H1 (cell line): ENCODE data around the gene EEF2K. TPM values are rescaled to one million over a fixed set of nuclear protein-coding genes. Genes with fewer than 3 reads are reported as not detected.
A peak's percentile ranks its signal among the peaks of the same experiment; 100 is the strongest.

Experiments
- CTCF ChIA-PET: fragments of 300-600 bp; sonication (Branson Sonifier 250); formaldehyde crosslinking; loops from one replicate; lab custom pipeline; 2021; ENCODE audit not compliant: partially characterized antibody; lab: Charles Lee
- POLR2A ChIA-PET: fragments of 300-600 bp; sonication (Branson Sonifier 250); formaldehyde crosslinking; loops from one replicate; lab custom pipeline; 2021; ENCODE audit warnings: inconsistent platforms; ENCODE audit not compliant: partially characterized antibody; lab: Charles Lee
- DNase-seq, 2 experiments: peaks; one replicate each; pipeline versions ENCODE4 v3.0.0 to v3.0.0-alpha.2; 2010 to 2022; ENCODE audit warnings: low spot score in 2 of 2, low read depth in 1 of 2, mixed read lengths in 1 of 2
- FAIRE-seq: peaks from 2 replicates; lab custom pipeline; 2011; peaks lifted over from hg19 to GRCh38; lab: Jason Lieb, UNC
- H2AFZ ChIP-seq: 2 replicates; pipeline ENCODE4 v1.8.1; 2012; ENCODE audit warnings: low read length, inconsistent platforms
- H2AK5ac ChIP-seq: 2 replicates; pipeline ENCODE4 v1.6.1; 2013; ENCODE audit warnings: low read depth, low read length
- H2BK120ac ChIP-seq: replicated peaks from 2 replicates; pipeline ENCODE3; 2013; ENCODE audit warnings: low read depth, low read length, inconsistent platforms
- H2BK12ac ChIP-seq: 2 replicates; pipeline ENCODE4 v1.6.1; 2013; ENCODE audit warnings: low read depth, low read length
- H2BK15ac ChIP-seq: 2 replicates; pipeline ENCODE4 v1.6.1; 2013; ENCODE audit warnings: low read length
- H2BK20ac ChIP-seq: 2 replicates; pipeline ENCODE4 v1.6.1; 2013; ENCODE audit warnings: low read length
- H2BK5ac ChIP-seq: 2 replicates; pipeline ENCODE4 v1.6.1; 2013; ENCODE audit warnings: low read depth, low read length
- H3K14ac ChIP-seq: 2 replicates; pipeline ENCODE4 v1.6.1; 2013; ENCODE audit warnings: inconsistent platforms; ENCODE audit not compliant: insufficient read length
- H3K18ac ChIP-seq: 2 replicates; pipeline ENCODE4 v1.6.1; 2013; ENCODE audit warnings: low read length; ENCODE audit errors: extremely low read depth
- H3K23ac ChIP-seq: 2 replicates; pipeline ENCODE4 v1.6.1; 2013; ENCODE audit warnings: inconsistent platforms; ENCODE audit not compliant: insufficient read length
- H3K23me2 ChIP-seq: 2 replicates; pipeline ENCODE4 v1.6.1; 2013; ENCODE audit warnings: low read depth, low read length
- H3K27ac ChIP-seq: 2 replicates; pipeline ENCODE4 v1.6.1; 2011; ENCODE audit warnings: low read depth, low read length, inconsistent platforms
- H3K27me3 ChIP-seq, 4 experiments: replicated peaks in 1 of 4; 1 replicate in 1 of 4; 2 replicates in 3 of 4; pipeline versions ENCODE4 v1.6.1 to v1.8.1; 2011 to 2013; ENCODE audit warnings: low read length in 3 of 4, mild to moderate bottlenecking in 3 of 4, inconsistent platforms in 2 of 4, mixed read lengths in 2 of 4, moderate library complexity in 1 of 4; ENCODE audit not compliant: control insufficient read depth in 3 of 4, insufficient read depth in 3 of 4; ENCODE audit errors: extremely low read depth in 1 of 4
- H3K36me3 ChIP-seq, 4 experiments: 2 replicates each; pipeline versions ENCODE4 v1.6.1 to v1.8.1; 2011 to 2013; ENCODE audit warnings: mild to moderate bottlenecking in 4 of 4, low read length in 3 of 4, moderate library complexity in 2 of 4, control low read depth in 1 of 4, inconsistent platforms in 1 of 4; ENCODE audit not compliant: insufficient read depth in 4 of 4, control insufficient read depth in 2 of 4
- H3K4ac ChIP-seq: replicated peaks from 2 replicates; pipeline ENCODE3; 2013; ENCODE audit warnings: low read length, low read depth, mixed read lengths, inconsistent platforms; ENCODE audit not compliant: insufficient read length
- H3K4me1 ChIP-seq, 4 experiments: replicated peaks in 1 of 4; 1 replicate in 1 of 4; 2 replicates in 3 of 4; pipeline versions ENCODE4 v1.6.1 to v1.8.1; 2011 to 2013; ENCODE audit warnings: low read length in 3 of 4, inconsistent platforms in 2 of 4, mixed read lengths in 1 of 4; ENCODE audit not compliant: insufficient read depth in 4 of 4, control insufficient read depth in 3 of 4
- H3K4me2 ChIP-seq, 2 experiments: 2 replicates each; pipeline versions ENCODE4 v1.6.1 to v1.8.1; 2011 to 2013; ENCODE audit warnings: low read depth in 2 of 2, low read length in 2 of 2, control low read depth in 1 of 2, inconsistent platforms in 1 of 2, mild to moderate bottlenecking in 1 of 2; ENCODE audit not compliant: insufficient read depth in 1 of 2
- H3K4me3 ChIP-seq, 4 experiments: fragments of 200-600, 300-600 bp in 1 of 4; sonication (generic), shearing (Covaris generic), sonication (Bioruptor Twin) in 1 of 4; 2 replicates each; pipeline versions ENCODE4 v1.5.1 to v1.8.1; 2011 to 2016; ENCODE audit warnings: low read length in 4 of 4, low read depth in 3 of 4, control low read depth in 2 of 4, inconsistent platforms in 2 of 4, mild to moderate bottlenecking in 2 of 4, mixed read lengths in 1 of 4, moderate library complexity in 1 of 4; ENCODE audit not compliant: insufficient read depth in 2 of 4; ENCODE audit errors: extremely low read depth in 1 of 4
- H3K56ac ChIP-seq: replicated peaks from 2 replicates; pipeline ENCODE3; 2013; ENCODE audit warnings: low read depth, mild to moderate bottlenecking, mixed read lengths, low read length, inconsistent platforms; ENCODE audit not compliant: insufficient read length
- H3K79me1 ChIP-seq: 2 replicates; pipeline ENCODE4 v1.6.1; 2013; ENCODE audit warnings: low read depth, low read length, control low read depth
- H3K79me2 ChIP-seq, 2 experiments: 2 replicates each; pipeline versions ENCODE4 v1.6.1 to v1.8.1; 2012 to 2013; ENCODE audit warnings: low read length in 2 of 2, mild to moderate bottlenecking in 2 of 2, inconsistent platforms in 1 of 2; ENCODE audit not compliant: insufficient read depth in 2 of 2, control insufficient read depth in 1 of 2
- H3K9ac ChIP-seq, 4 experiments: replicated peaks in 1 of 4; 1 replicate in 1 of 4; 2 replicates in 3 of 4; pipeline versions ENCODE4 v1.6.1 to v1.8.1; 2011 to 2013; ENCODE audit warnings: low read depth in 3 of 4, low read length in 3 of 4, control low read depth in 2 of 4, mild to moderate bottlenecking in 2 of 4, moderate library complexity in 2 of 4, inconsistent platforms in 1 of 4; ENCODE audit errors: extremely low read depth in 1 of 4
- H3K9me3 ChIP-seq, 2 experiments: 2 replicates each; pipeline versions ENCODE4 v1.6.1 to v1.8.1; 2012 to 2013; ENCODE audit warnings: mild to moderate bottlenecking in 2 of 2, moderate library complexity in 2 of 2, control low read depth in 1 of 2, inconsistent platforms in 1 of 2, low read depth in 1 of 2, low read length in 1 of 2, mixed read lengths in 1 of 2; ENCODE audit not compliant: insufficient read depth in 2 of 2
- H4K20me1 ChIP-seq, 2 experiments: replicated peaks in 1 of 2; 2 replicates each; pipeline versions ENCODE3 to v1.8.1; 2011 to 2013; ENCODE audit warnings: inconsistent platforms in 2 of 2, low read length in 2 of 2, mild to moderate bottlenecking in 1 of 2; ENCODE audit not compliant: insufficient read depth in 2 of 2, control insufficient read depth in 1 of 2
- H4K5ac ChIP-seq: 2 replicates; pipeline ENCODE4 v1.6.1; 2013; ENCODE audit warnings: low read length, low read depth, mixed read lengths, inconsistent platforms; ENCODE audit not compliant: insufficient read length
- H4K8ac ChIP-seq: 2 replicates; pipeline ENCODE4 v1.8.0; 2013; ENCODE audit warnings: mild to moderate bottlenecking, moderate library complexity, low read length, inconsistent platforms; ENCODE audit not compliant: insufficient read depth; ENCODE audit errors: extremely low read depth
- H4K91ac ChIP-seq: replicated peaks from 2 replicates; pipeline ENCODE3; 2013; ENCODE audit warnings: low read length, mixed read lengths, inconsistent platforms; ENCODE audit not compliant: insufficient read length
- EGR1 ChIP-seq: IDR thresholded peaks from 2 replicates; pipeline ENCODE4 v1.6.1; 2011; ENCODE audit warnings: low read depth, low read length, borderline replicate concordance
- JUN ChIP-seq: IDR thresholded peaks from 2 replicates; pipeline ENCODE4 v1.6.1; 2011; ENCODE audit warnings: low read depth, mild to moderate bottlenecking, improper control_type of control experiment, low read length
- KDM5A ChIP-seq: fragments of 200-600 bp; IDR thresholded peaks from 2 replicates; pipeline ENCODE4 v1.7.1; 2012; ENCODE audit warnings: mild to moderate bottlenecking, low read length, inconsistent platforms, mixed read lengths
- RAD21 ChIP-seq, 2 experiments: IDR thresholded peaks in 1 of 2; conservative IDR thresholded peaks in 1 of 2; 2 replicates each; pipeline ENCODE4 v1.6.1; 2011; ENCODE audit warnings: low read depth in 2 of 2, low read length in 2 of 2, improper control_type of control experiment in 1 of 2, inconsistent platforms in 1 of 2, mild to moderate bottlenecking in 1 of 2, moderate library complexity in 1 of 2
- RBBP5 ChIP-seq: IDR thresholded peaks from 2 replicates; pipeline ENCODE4 v1.7.1; 2012; ENCODE audit warnings: low read depth, mild to moderate bottlenecking, inconsistent platforms, low read length, moderate library complexity, borderline replicate concordance
- RXRA ChIP-seq: IDR thresholded peaks from 2 replicates; pipeline ENCODE4 v1.6.1; 2011; ENCODE audit warnings: low read depth, mild to moderate bottlenecking, low read length, moderate library complexity; ENCODE audit not compliant: insufficient read depth
- WGBS, 2 experiments: shearing (Covaris generic) in 1 of 2; methylation state at CpG; one replicate each; pipeline versions ENCODE4 v1.1.6 to v1.1.7; 2013 to 2015; ENCODE audit warnings: low lambda C conversion rate in 2 of 2, mixed read lengths in 2 of 2, inconsistent platforms in 1 of 2, low coverage in 1 of 2, missing lambda C conversion rate in 1 of 2; ENCODE audit not compliant: insufficient replicate concordance in 2 of 2, insufficient coverage in 1 of 2, insufficient read length in 1 of 2; ENCODE audit errors: extremely low coverage in 1 of 2, missing lambda C conversion rate in 1 of 2; 5-methylcytosine and 5-hydroxymethylcytosine counted together
- polyA plus RNA-seq, 7 experiments: library from polyadenylated mRNA; depleted of rRNA in 3 of 7; stranded (reverse) in 5 of 7; unstranded in 2 of 7; fragments of >200 nt in 5 of 7; fragments of 200-250 nt in 2 of 7; gene quantifications; 1 replicate in 5 of 7; 2 replicates in 1 of 7; 4 replicates in 1 of 7; pipeline versions ENCODE4 v1.2.1 to v1.2.3, GENCODE V29; 2011 to 2013; ENCODE audit warnings: missing spikeins in 2 of 7, mixed read lengths in 2 of 7
- total RNA-seq: library from RNA; stranded (reverse); fragmentation: NEBNext Ultra II Directional; extraction: Animal tissue kit (Norgen Biotek cat#: 25700); gene quantifications from 2 replicates; pipeline ENCODE4 v1.2.1, GENCODE V29; 2021
- TF ChIP-seq, protein P1 (sequence below): IDR thresholded peaks from 2 replicates; pipeline ENCODE4 v1.6.1; 2011; ENCODE audit warnings: low read length, improper control_type of control experiment
- TF ChIP-seq, protein P2 (sequence below), 3 experiments: IDR thresholded peaks; 1 replicate in 2 of 3; 2 replicates in 1 of 3; pipeline versions ENCODE4 v1.5.1 to v1.6.1; 2011; ENCODE audit warnings: low read length in 3 of 3, mild to moderate bottlenecking in 3 of 3, inconsistent platforms in 2 of 3, low read depth in 1 of 3, moderate library complexity in 1 of 3; ENCODE audit not compliant: insufficient read depth in 1 of 3; ENCODE audit errors: control extremely low read depth in 1 of 3

Gene EEF2K
- total and polyA plus RNA-seq, 2 of the 8 experiments (the other 6 are each of a cell fraction or from before 2014, with no cell fraction given), result 14.9 to 30.2 TPM

- H2BK20ac ChIP-seq, result no peak overlapping the region
- H3K79me1 ChIP-seq, result peaks cover 4% of the 10 kb centered on the region; the same call in 1 of the 2 replicates
- no peak overlapping the region for H3K18ac ChIP-seq
- no peak overlapping the region for H2AFZ ChIP-seq
- H2BK5ac ChIP-seq, result peak overlapping the region; percentile 71
- H3K4me3 ChIP-seq, result no peak overlapping the region
- peaks cover 0 to 13% of the 10 kb centered on the region in 2 experiments; a peak in 1 of 4 replicates for H3K79me2 ChIP-seq
- no peaks in the 10 kb centered on the region for H3K27me3 ChIP-seq
- H3K4ac ChIP-seq, result peak overlapping the region; percentile 53
- H3K23ac ChIP-seq, result no peak overlapping the region
- no peak overlapping the region for H3K56ac ChIP-seq
- DNase-seq (no peak), FAIRE-seq (no peak)
- no peak overlapping the region for H2BK15ac ChIP-seq
- 0 out of 2 replicates have a peak overlapping the region, but pooled peaks have one; percentile 41 for H2AK5ac ChIP-seq
- no peak overlapping the region for H3K4me2 ChIP-seq
- no peak overlapping the region for H3K14ac ChIP-seq
- H4K5ac ChIP-seq, result no peak overlapping the region
- peak overlapping the region; percentile 21; the same call in 1 of the 2 replicates for H2BK12ac ChIP-seq
- H3K27ac ChIP-seq, result peak overlapping the region; percentile 62
- H4K91ac ChIP-seq, result no peak overlapping the region
- 95% methylated on average over 8 of the region's 11 CpGs; no CpG with 5 or more reads in 1 of the 2 experiments for WGBS, 2 experiments
- ChIA-PET POLR2A (interaction anchor here (1.3 kb wide), 1 partner anchor 8 kb away, joined by 8 read pairs; no protein-coding TSS in a partner anchor), CTCF (interaction anchor here (1.3 to 4.5 kb wide), 5 partner anchors 8 to 99 kb away, joined by 3 to 21 read pairs (median 4); no protein-coding TSS in a partner anchor)
- no peak overlapping the region for H2BK120ac ChIP-seq
- peaks cover 5 to 11% of the 10 kb centered on the region in 2 experiments for H4K20me1 ChIP-seq
- H3K9ac ChIP-seq, result peak overlapping the region in 2 of 4 experiments; percentile 10 to 26; a peak in 2 of 7 replicates
- H3K23me2 ChIP-seq, result no peaks in the 10 kb centered on the region
- peaks cover 0 to 3% (median under 1%) of the 10 kb centered on the region in 4 experiments; a peak in 2 of 7 replicates for H3K4me1 ChIP-seq
- peaks cover 5 to 44% (median 30%) of the 10 kb centered on the region in 4 experiments; a peak in 7 of 8 replicates for H3K36me3 ChIP-seq
- H4K8ac ChIP-seq, result peak overlapping the region; percentile 92
- no peaks in the 10 kb centered on the region for H3K9me3 ChIP-seq
- no peak for TF ChIP-seq RAD21 (IDR thresholded peaks at IDR 0.05 in 1 of 2, conservative IDR thresholded peaks at IDR 0.05 in 1 of 2; ENCODE audit: low read depth in 2 of 2, low read length in 2 of 2)
- no peak for TF ChIP-seq KDM5A
- TF ChIP-seq RXRA, result no peak
- no peak for TF ChIP-seq RBBP5
- no peak for TF ChIP-seq JUN
- TF ChIP-seq, protein P1, sequence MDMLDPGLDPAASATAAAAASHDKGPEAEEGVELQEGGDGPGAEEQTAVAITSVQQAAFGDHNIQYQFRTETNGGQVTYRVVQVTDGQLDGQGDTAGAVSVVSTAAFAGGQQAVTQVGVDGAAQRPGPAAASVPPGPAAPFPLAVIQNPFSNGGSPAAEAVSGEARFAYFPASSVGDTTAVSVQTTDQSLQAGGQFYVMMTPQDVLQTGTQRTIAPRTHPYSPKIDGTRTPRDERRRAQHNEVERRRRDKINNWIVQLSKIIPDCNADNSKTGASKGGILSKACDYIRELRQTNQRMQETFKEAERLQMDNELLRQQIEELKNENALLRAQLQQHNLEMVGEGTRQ, result no peak
- TF ChIP-seq EGR1, result no peak
- TF ChIP-seq, protein P2, sequence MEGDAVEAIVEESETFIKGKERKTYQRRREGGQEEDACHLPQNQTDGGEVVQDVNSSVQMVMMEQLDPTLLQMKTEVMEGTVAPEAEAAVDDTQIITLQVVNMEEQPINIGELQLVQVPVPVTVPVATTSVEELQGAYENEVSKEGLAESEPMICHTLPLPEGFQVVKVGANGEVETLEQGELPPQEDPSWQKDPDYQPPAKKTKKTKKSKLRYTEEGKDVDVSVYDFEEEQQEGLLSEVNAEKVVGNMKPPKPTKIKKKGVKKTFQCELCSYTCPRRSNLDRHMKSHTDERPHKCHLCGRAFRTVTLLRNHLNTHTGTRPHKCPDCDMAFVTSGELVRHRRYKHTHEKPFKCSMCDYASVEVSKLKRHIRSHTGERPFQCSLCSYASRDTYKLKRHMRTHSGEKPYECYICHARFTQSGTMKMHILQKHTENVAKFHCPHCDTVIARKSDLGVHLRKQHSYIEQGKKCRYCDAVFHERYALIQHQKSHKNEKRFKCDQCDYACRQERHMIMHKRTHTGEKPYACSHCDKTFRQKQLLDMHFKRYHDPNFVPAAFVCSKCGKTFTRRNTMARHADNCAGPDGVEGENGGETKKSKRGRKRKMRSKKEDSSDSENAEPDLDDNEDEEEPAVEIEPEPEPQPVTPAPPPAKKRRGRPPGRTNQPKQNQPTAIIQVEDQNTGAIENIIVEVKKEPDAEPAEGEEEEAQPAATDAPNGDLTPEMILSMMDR (IDR thresholded peaks at IDR 0.05; ENCODE audit: control extremely low read depth in 1 of 3, insufficient read depth in 1 of 3, low read depth in 1 of 3, low read length in 3 of 3), result no peak
Observed at GRCh38 chr16:22322021-22322471, 116.0 kb downstream of the EEF2K start.
